ENCODE data around the gene ADGRF3. TPM values are rescaled to one million over a fixed set of nuclear protein-coding genes. Genes with fewer than 3 reads are reported as not detected.

ADGRF3 gene
- total RNA-seq, 4 donors from 2014 or later, result not detected

- TF ChIP-seq CTCF (IDR thresholded peaks at IDR 0.05; ENCODE audit: low read depth), result no peak
Measured at GRCh38 chr2:26356771-26357170, 10.2 kb upstream of the ADGRF3 start.

- TF ChIP-seq CTCF (IDR thresholded peaks at IDR 0.05; ENCODE audit: low read depth), result no peak
Measured at GRCh38 chr2:26356111-26356510, 9.5 kb upstream of the ADGRF3 start.

- no peak for TF ChIP-seq CTCF (IDR thresholded peaks at IDR 0.05; ENCODE audit: low read depth)
Measured at GRCh38 chr2:26355038-26355995, 8.7 kb upstream of the ADGRF3 start.

GRCh38 chr2:26352892-26353291, 6.3 kb upstream of the ADGRF3 start:
- TF ChIP-seq CTCF (IDR thresholded peaks at IDR 0.05; ENCODE audit: low read depth), result no peak

- TF ChIP-seq CTCF (IDR thresholded peaks at IDR 0.05; ENCODE audit: low read depth), result no peak
Measured at GRCh38 chr2:26351375-26352090, 4.9 kb upstream of the ADGRF3 start.

- TF ChIP-seq CTCF (IDR thresholded peaks at IDR 0.05; ENCODE audit: low read depth), result no peak
Measured at GRCh38 chr2:26349690-26350089, 3.1 kb upstream of the ADGRF3 start.

GRCh38 chr2:26347286-26347865, 787 bp upstream of the ADGRF3 start:
- no peak for TF ChIP-seq CTCF (IDR thresholded peaks at IDR 0.05; ENCODE audit: low read depth)

All from subcutaneous adipose tissue (tissue), 4 donors.